ENCODE data around the gene FKBP8. TPM values are rescaled to one million over a fixed set of nuclear protein-coding genes. Genes with fewer than 3 reads are reported as not detected.
A peak's percentile ranks its signal among the peaks of the same experiment; 100 is the strongest.

Gene FKBP8
- total RNA-seq, 1 experiment from 2014 or later = 182 TPM

GRCh38 chr19:18557411-18558201, 14.2 kb upstream of the FKBP8 start, which contains the start of gene KXD1:
KXD1 (plus strand) TSS chr19:18557870; CDS start chr19:18562057, 4,187 bp downstream.
- no peaks in the 10 kb centered on the region for H3K9me3 ChIP-seq (ENCODE audit: control insufficient read depth, insufficient read depth, low read depth, low read length)
- intact Hi-C loops (cut with micrococcal nuclease; ENCODE audit: unreplicated experiment) = no loop called here
- ATAC-seq (peak; percentile 99), DNase-seq (ENCODE audit: low read depth, low spot score) (peak; percentile 87)
- 0 out of 2 replicates have a peak, but pooled peaks cover 5% of the 10 kb centered on the region for H3K4me1 ChIP-seq (ENCODE audit: control insufficient read depth, insufficient read depth, low read length)
- H3K27me3 ChIP-seq (ENCODE audit: control insufficient read depth, insufficient read depth, low read length) = no peaks in the 10 kb centered on the region
- H3K36me3 ChIP-seq (ENCODE audit: control insufficient read depth, insufficient read depth, low read length) = peaks cover 5% of the 10 kb centered on the region; the same call in 1 of the 2 replicates
- in situ Hi-C loops (cut with HindIII; ENCODE audit: low pct_unique_long_range_greater_than_20kb, low sequenced_read_pairs) = no loop called here
- ChIA-PET CTCF (no interaction called here), POLR2A (interaction anchor here (0.6 to 0.7 kb wide), 3 partner anchors 118 to 224 kb away, joined by 4 to 14 read pairs (median 6); no protein-coding TSS in a partner anchor)
- TF ChIP-seq POLR2AphosphoS5 (IDR thresholded peaks at IDR 0.05; ENCODE audit: low read depth, low read length) (peak; percentile 82), TCF7L2 (IDR thresholded peaks at IDR 0.05; ENCODE audit: low read depth, low read length) (no peak), SIN3A (IDR thresholded peaks at IDR 0.05; ENCODE audit: borderline replicate concordance, insufficient read depth, low read depth, low read length) (peak; percentile 90; the same call in 1 of the 2 replicates), REST (IDR thresholded peaks at IDR 0.05; ENCODE audit: insufficient read depth in 1 of 2, low read depth in 2 of 2, low read length in 1 of 2) (no peak), CTCF (IDR thresholded peaks at IDR 0.05) (no peak)
- H3K4me3 ChIP-seq (ENCODE audit: low read depth in 2 of 2, low read length in 2 of 2) = peak within 1 kb of the TSS; percentile 89 to 94
- no TSS peak for BruUV-seq (replicated peaks)
- H3K27ac ChIP-seq (ENCODE audit: low read length) = peak within 1 kb of the TSS; percentile 96

- no peak for TF ChIP-seq POLR2AphosphoS5 (IDR thresholded peaks at IDR 0.05; ENCODE audit: low read depth, low read length)
- TF ChIP-seq CTCF (IDR thresholded peaks at IDR 0.05) = no peak
- no peak for TF ChIP-seq SIN3A (IDR thresholded peaks at IDR 0.05; ENCODE audit: borderline replicate concordance, insufficient read depth, low read depth, low read length)
- TF ChIP-seq TCF7L2 (IDR thresholded peaks at IDR 0.05; ENCODE audit: low read depth, low read length) = no peak
- TF ChIP-seq REST (IDR thresholded peaks at IDR 0.05; ENCODE audit: insufficient read depth in 1 of 2, low read depth in 2 of 2, low read length in 1 of 2) = no peak
- intact Hi-C loops (cut with micrococcal nuclease; ENCODE audit: unreplicated experiment) = no loop called here
- POLR2A ChIA-PET = no interaction called here
- no peaks in the 10 kb centered on the region for H3K4me1 ChIP-seq (ENCODE audit: control insufficient read depth, insufficient read depth, low read length)
- no peak for ATAC-seq
- in situ Hi-C loops (cut with HindIII; ENCODE audit: low pct_unique_long_range_greater_than_20kb, low sequenced_read_pairs) = no loop called here
- CTCF ChIA-PET = no interaction called here
- H3K4me3 ChIP-seq (ENCODE audit: low read depth in 2 of 2, low read length in 2 of 2) = no peak overlapping the region
- no peaks in the 10 kb centered on the region for H3K36me3 ChIP-seq (ENCODE audit: control insufficient read depth, insufficient read depth, low read length)
- H3K27ac ChIP-seq (ENCODE audit: low read length) = no peak overlapping the region
- H3K9me3 ChIP-seq (ENCODE audit: control insufficient read depth, insufficient read depth, low read depth, low read length) = no peaks in the 10 kb centered on the region
- no peaks in the 10 kb centered on the region for H3K27me3 ChIP-seq (ENCODE audit: control insufficient read depth, insufficient read depth, low read length)
- BruUV-seq (replicated peaks) = no TSS peak
- no peak for DNase-seq (ENCODE audit: low read depth, low spot score)
Observed at GRCh38 chr19:18551631-18552030, 8.3 kb upstream of the FKBP8 start.
